CD14-positive monocyte (primary cell): ENCODE data around the gene KCNC3. TPM values are rescaled to one million over a fixed set of nuclear protein-coding genes. Genes with fewer than 3 reads are reported as not detected.

ENCODE experiments used
- DNase-seq, 3 donors: peaks; one replicate each; pipeline ENCODE4 v3.0.0-alpha.2; 2011 to 2022
- H2AFZ ChIP-seq: 2 replicates; pipeline ENCODE4 v1.6.0; 2012; ENCODE audit warnings: mild to moderate bottlenecking, low read depth, low read length, inconsistent platforms; ENCODE audit not compliant: insufficient read depth, poor library complexity, severe bottlenecking
- H3K27ac ChIP-seq, 2 donors: 1 replicate in 1 of 2; 2 replicates in 1 of 2; pipeline ENCODE4 v1.5.1; 2012 to 2013; ENCODE audit warnings: low read length in 2 of 2, control low read depth in 1 of 2, inconsistent platforms in 1 of 2, low read depth in 1 of 2, mild to moderate bottlenecking in 1 of 2
- H3K27me3 ChIP-seq, 2 donors: one replicate each; pipeline versions ENCODE4 v1.6.0 to v1.6.1; 2011 to 2013; ENCODE audit warnings: low read length in 2 of 2; ENCODE audit not compliant: control insufficient read depth in 2 of 2, insufficient read depth in 2 of 2
- H3K36me3 ChIP-seq, 2 donors: replicated peaks in 1 of 2; 1 replicate in 1 of 2; 2 replicates in 1 of 2; pipeline versions ENCODE4 v1.5.1 to v1.6.1; 2012 to 2013; ENCODE audit warnings: low read length in 2 of 2, control low read depth in 1 of 2, inconsistent platforms in 1 of 2, mild to moderate bottlenecking in 1 of 2; ENCODE audit not compliant: insufficient read depth in 2 of 2, control insufficient read depth in 1 of 2
- H3K4me1 ChIP-seq, 2 donors: 1 replicate in 1 of 2; 2 replicates in 1 of 2; pipeline versions ENCODE4 v1.5.1 to v1.6.1; 2012 to 2013; ENCODE audit warnings: low read length in 2 of 2, control low read depth in 1 of 2, inconsistent platforms in 1 of 2, mild to moderate bottlenecking in 1 of 2, moderate library complexity in 1 of 2; ENCODE audit not compliant: insufficient read depth in 2 of 2, control insufficient read depth in 1 of 2
- H3K4me2 ChIP-seq: replicated peaks from 2 replicates; pipeline ENCODE3; 2012; ENCODE audit warnings: low read length, moderate library complexity, mild to moderate bottlenecking; ENCODE audit not compliant: poor library complexity, severe bottlenecking; ENCODE audit errors: extremely low read depth
- H3K4me3 ChIP-seq, 3 experiments: fragments of 200-600 bp in 1 of 3; sonication (generic) in 1 of 3; replicated peaks in 1 of 3; 1 replicate in 2 of 3; 2 replicates in 1 of 3; pipeline ENCODE4 v1.5.1; 2011 to 2013; ENCODE audit warnings: low read length in 3 of 3, mild to moderate bottlenecking in 3 of 3, control low read depth in 2 of 3, low read depth in 2 of 3, inconsistent platforms in 1 of 3, moderate library complexity in 1 of 3
- H3K79me2 ChIP-seq: 2 replicates; pipeline ENCODE4 v1.6.0; 2012; ENCODE audit warnings: mild to moderate bottlenecking, control low read depth, inconsistent platforms, low read length, moderate library complexity; ENCODE audit not compliant: insufficient read depth
- H3K9ac ChIP-seq: 2 replicates; pipeline ENCODE4 v1.6.0; 2017; ENCODE audit warnings: low read length, mild to moderate bottlenecking; ENCODE audit not compliant: insufficient read depth, poor library complexity, severe bottlenecking
- H3K9me3 ChIP-seq, 2 donors: replicated peaks in 1 of 2; 1 replicate in 1 of 2; 2 replicates in 1 of 2; pipeline versions ENCODE4 v1.5.1 to v1.6.1; 2012 to 2013; ENCODE audit warnings: low read length in 2 of 2, control low read depth in 1 of 2; ENCODE audit not compliant: control insufficient read depth in 1 of 2, insufficient read depth in 1 of 2
- H4K20me1 ChIP-seq: 2 replicates; pipeline ENCODE4 v1.6.0; 2012; ENCODE audit warnings: mild to moderate bottlenecking, low read length, control low read depth, moderate library complexity; ENCODE audit not compliant: insufficient read depth
- H3K27ac Mint-ChIP-seq, 7 donors: one replicate each; pipeline ENCODE4 v1.8.0; 2020; ENCODE audit warnings: mild to moderate bottlenecking in 7 of 7, mixed read lengths in 7 of 7, moderate library complexity in 6 of 7, inconsistent platforms in 2 of 7
- H3K27me3 Mint-ChIP-seq, 3 donors: one replicate each; pipeline ENCODE4 v1.8.0; 2021 to 2022; ENCODE audit warnings: low read depth in 3 of 3, mild to moderate bottlenecking in 3 of 3, mixed read lengths in 3 of 3, moderate library complexity in 3 of 3, inconsistent platforms in 1 of 3
- H3K36me3 Mint-ChIP-seq, 2 donors: one replicate each; pipeline ENCODE4 v1.8.0; 2020; ENCODE audit warnings: mixed read lengths in 2 of 2, inconsistent platforms in 1 of 2, mild to moderate bottlenecking in 1 of 2
- H3K4me1 Mint-ChIP-seq: one replicate; pipeline ENCODE4 v1.8.0; 2020; ENCODE audit warnings: mild to moderate bottlenecking, mixed read lengths
- H3K4me3 Mint-ChIP-seq, 2 donors: one replicate each; pipeline ENCODE4 v1.8.0; 2020; ENCODE audit warnings: mild to moderate bottlenecking in 2 of 2, mixed read lengths in 2 of 2, moderate library complexity in 1 of 2
- H3K9me3 Mint-ChIP-seq, 7 donors: one replicate each; pipeline ENCODE4 v1.8.0; 2020 to 2022; ENCODE audit warnings: mixed read lengths in 7 of 7, mild to moderate bottlenecking in 6 of 7, moderate library complexity in 6 of 7, inconsistent platforms in 2 of 7
- CTCF ChIP-seq: fragments of 200-600 bp; IDR thresholded peaks from one replicate; pipeline ENCODE4 v1.8.0; 2022; ENCODE audit warnings: antibody characterized with exemption, mild to moderate bottlenecking
- WGBS: methylation state at CpG from one replicate; pipeline ENCODE4 v1.1.5; 2013; ENCODE audit warnings: missing lambda C conversion rate; ENCODE audit not compliant: insufficient coverage; 5-methylcytosine and 5-hydroxymethylcytosine counted together
- intact Hi-C, 2 donors: fragments of 100-400 bp; cut with micrococcal nuclease; formaldehyde crosslinking; loops; one replicate each; pipeline versions ENCODE4 v1.15.0 to v1.15.1; 2023
- polyA plus RNA-seq, 3 donors: library from polyadenylated mRNA; depleted of rRNA in 1 of 3; unstranded in 2 of 3; stranded (reverse) in 1 of 3; fragments of 300-500 nt in 2 of 3; fragments of >200 nt in 1 of 3; fragmentation: Illumina TruSeq in 2 of 3; gene quantifications; 1 replicate in 2 of 3; 2 replicates in 1 of 3; pipeline ENCODE4 v1.2.3, GENCODE V29; 2012 to 2021

Gene KCNC3
- polyA plus RNA-seq, 3 donors, result 0.04 to 23.6 TPM; not detected in 1

- intact Hi-C loops, result loop anchor here in 1 of 2 donors (5.0 kb wide), 2 partner anchors 47 to 197 kb away; no protein-coding TSS in a partner anchor
- H3K4me2 ChIP-seq, result no peak within 1 kb of the TSS
- Mint-ChIP-seq H3K9me3 (peaks cover 0 to 5% (median 3%) of the 10 kb centered on the region in 7 donors), H3K4me3 (no peak within 1 kb of the TSS), H3K4me1 (peaks cover 30% of the 10 kb centered on the region), H3K36me3 (peaks cover 0 to 2% of the 10 kb centered on the region in 2 donors), H3K27me3 (peaks cover 0 to 8% (median 3%) of the 10 kb centered on the region in 3 donors), H3K27ac (peak within 1 kb of the TSS in 3 of 7 donors; percentile 54 to 69 (median 61))
- H3K79me2 ChIP-seq, result no peaks in the 10 kb centered on the region
- H3K9me3 ChIP-seq, result no peaks in the 10 kb centered on the region
- H2AFZ ChIP-seq, result no peak within 1 kb of the TSS
- H4K20me1 ChIP-seq, result no peaks in the 10 kb centered on the region
- H3K27me3 ChIP-seq, result no peaks in the 10 kb centered on the region
- no peak within 1 kb of the TSS for H3K4me3 ChIP-seq
- H3K4me1 ChIP-seq, result peaks cover 16 to 20% of the 10 kb centered on the region in 2 donors
- no peak within 1 kb of the TSS for H3K9ac ChIP-seq
- WGBS, result 96% methylated on average over 4 of the region's 11 CpGs
- TF ChIP-seq CTCF, result no peak
- no peak within 1 kb of the TSS for H3K27ac ChIP-seq
- no peak for DNase-seq
- H3K36me3 ChIP-seq, result no peaks in the 10 kb centered on the region
Observed at GRCh38 chr19:50365434-50366306, 36.5 kb upstream of the KCNC3 start, which contains the start of gene NAPSA. TSS of gene NAPSA (minus strand) at chr19:50365639. CDS start at chr19:50365621, 18 bp downstream.

GRCh38 chr19:50362656-50363424, 33.7 kb upstream of the KCNC3 start:
- Histone ChIP-seq H4K20me1 (no peaks in the 10 kb centered on the region), H3K36me3 (no peaks in the 10 kb centered on the region), H3K27ac (no peak overlapping the region), H2AFZ (no peak overlapping the region), H3K4me3 (no peak overlapping the region), H3K4me2 (no peak overlapping the region), H3K79me2 (no peaks in the 10 kb centered on the region), H3K9me3 (no peaks in the 10 kb centered on the region), H3K9ac (no peak overlapping the region), H3K4me1 (peaks cover 20 to 26% of the 10 kb centered on the region in 2 donors), H3K27me3 (no peaks in the 10 kb centered on the region)
- peaks cover 0 to 2% of the 10 kb centered on the region in 2 donors for H3K36me3 Mint-ChIP-seq
- H3K9me3 Mint-ChIP-seq, result peaks cover 0 to 7% (median 4%) of the 10 kb centered on the region in 7 donors
- peak overlapping the region in 1 of 7 donors; percentile 11 for H3K27ac Mint-ChIP-seq
- 96% methylated on average over 5 of the region's 11 CpGs for WGBS
- DNase-seq, result no peak
- no peak overlapping the region for H3K4me3 Mint-ChIP-seq
- H3K27me3 Mint-ChIP-seq, result peaks cover 4 to 12% (median 8%) of the 10 kb centered on the region in 3 donors
- intact Hi-C loops, result no loop called here
- H3K4me1 Mint-ChIP-seq, result peaks cover 35% of the 10 kb centered on the region
- no peak for TF ChIP-seq CTCF
